Activated gamma-delta T cell (primary cell): ENCODE data around the gene FAR1.
"Not testable (repeated sequence)": the region's sequence is repeated elsewhere in the genome, so short reads cannot be mapped to it uniquely, and the experiment has no call there.

Experiments used
- DNase-seq: peaks from one replicate; lab custom pipeline; 2025; lab: John Stamatoyannopoulos, UW
- total RNA-seq, 2 donors: gene quantifications; one replicate each; lab custom pipeline; 2026; lab: John Stamatoyannopoulos, UW

Gene FAR1
- 76.9 to 86.4 reads per million in 2 donors for total RNA-seq

DNA sequence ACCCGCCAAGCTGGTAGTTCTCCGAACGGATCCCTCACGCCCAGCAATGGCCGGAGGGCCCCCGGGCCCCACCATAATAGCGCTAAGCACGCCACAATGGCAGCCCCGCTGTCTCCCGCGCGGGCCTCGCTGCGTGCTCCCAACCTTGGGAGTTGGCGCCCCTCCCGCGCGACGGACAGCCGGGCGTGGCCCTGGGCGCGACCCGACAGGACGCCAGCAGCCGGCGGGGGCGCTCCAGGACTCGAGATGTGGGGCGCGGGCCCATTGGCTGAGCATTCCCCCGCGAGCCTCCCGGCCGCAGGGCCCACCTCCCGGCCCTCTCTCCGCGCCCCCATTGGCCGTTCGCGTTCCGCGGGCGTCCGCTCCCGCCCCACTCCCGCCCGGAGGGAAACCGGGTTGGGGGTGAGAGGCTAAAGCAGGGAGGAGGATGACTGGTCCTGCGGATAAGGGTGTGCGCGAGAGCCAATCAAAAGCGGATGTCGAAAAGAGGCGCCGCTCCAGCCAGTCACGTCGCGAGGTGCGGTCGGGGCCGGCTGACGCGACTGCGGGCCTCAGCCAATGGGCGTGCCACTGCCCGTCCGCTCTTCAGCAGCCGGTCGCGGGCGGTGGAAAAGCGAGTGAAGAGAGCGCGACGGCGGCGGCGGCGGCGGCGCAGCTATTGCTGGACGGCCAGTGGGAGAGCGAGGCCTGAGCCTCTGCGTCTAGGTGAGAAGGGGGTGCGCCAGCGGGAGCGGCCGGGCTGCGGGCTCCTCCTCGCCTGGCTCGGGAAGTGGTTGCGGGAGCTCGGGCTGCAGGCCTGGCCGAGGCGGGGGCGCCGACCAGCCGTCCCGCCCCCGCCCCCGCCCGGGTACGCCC lies at the start of gene FAR1:
TSS of gene FAR1 (plus strand) at position 567 of the 855 bp plus-strand sequence. CDS start 26,098 bp downstream, outside the sequence.
- DNase-seq = peak; percentile 96

GRCh38 chr11:13620063-13620462 lies 48.4 kb upstream of the FAR1 start:
- DNase-seq = no peak

GRCh38 chr11:13626818-13627217 lies 41.6 kb upstream of the FAR1 start:
- not testable (repeated sequence) for DNase-seq

DNA sequence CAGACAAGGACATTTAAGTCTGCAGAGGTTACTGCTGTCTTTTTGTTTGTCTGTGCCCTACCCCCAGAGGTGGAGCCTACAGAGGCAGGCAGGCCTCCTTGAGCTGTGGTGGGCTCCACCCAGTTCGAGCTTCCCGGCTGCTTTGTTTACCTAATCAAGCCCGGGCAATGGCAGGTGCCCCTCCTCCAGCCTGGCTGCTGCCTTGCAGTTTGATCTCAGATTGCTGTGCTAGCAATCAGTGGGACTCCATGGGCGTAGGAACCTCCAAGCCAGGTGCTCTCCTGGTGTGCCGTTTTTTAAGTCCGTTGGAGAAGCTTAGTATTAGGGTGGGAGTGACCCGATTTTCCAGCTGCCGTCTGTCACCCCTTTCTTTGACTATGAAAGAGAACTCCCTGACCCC lies 39.8 kb upstream of the FAR1 start:
- DNase-seq = not testable (repeated sequence)

DNA sequence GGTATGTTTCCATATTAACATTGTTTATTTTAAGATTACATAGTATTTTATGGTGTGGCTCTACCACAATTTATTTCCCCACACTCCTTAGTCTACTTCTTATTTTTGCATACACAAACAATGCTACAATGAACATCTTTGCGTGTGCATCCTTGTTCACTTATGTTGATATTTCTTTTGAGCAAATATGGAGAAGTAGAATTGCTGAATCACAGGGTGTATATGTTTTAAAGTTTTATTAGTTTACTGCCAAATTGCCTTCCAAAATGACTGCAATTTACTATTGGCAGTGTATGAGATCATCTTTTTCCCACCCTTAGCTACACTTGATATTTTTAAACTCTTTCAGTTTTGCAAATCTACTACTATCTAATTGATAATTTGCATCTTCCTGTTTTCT lies 38.7 kb upstream of the FAR1 start:
- no peak for DNase-seq

- DNase-seq = no peak
Observed at GRCh38 chr11:13635290-13635689, 33.2 kb upstream of the FAR1 start.

- no peak for DNase-seq
Observed at GRCh38 chr11:13635804-13636203, 32.7 kb upstream of the FAR1 start.

GRCh38 chr11:13637125-13638069 lies 31.1 kb upstream of the FAR1 start:
- DNase-seq = no peak

DNA sequence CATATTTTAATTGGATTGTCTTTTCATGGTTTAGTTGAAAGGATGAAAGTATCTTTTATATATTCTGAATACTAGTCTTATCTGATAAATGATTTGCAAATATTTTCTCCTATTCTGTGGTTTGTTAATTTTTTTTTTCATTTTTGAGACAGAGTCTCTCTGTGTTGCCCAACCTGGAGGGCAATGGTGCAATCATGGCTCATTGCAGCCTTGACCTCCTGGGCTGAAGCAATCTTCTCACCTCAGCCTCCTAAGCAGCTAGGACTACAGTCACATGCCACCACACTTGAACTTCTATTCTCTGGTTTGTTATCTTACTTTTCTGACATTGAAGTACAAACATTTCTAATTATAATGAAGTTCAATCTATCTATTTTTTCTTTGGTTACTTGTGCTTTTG lies 30.0 kb upstream of the FAR1 start:
- DNase-seq = no peak

DNA sequence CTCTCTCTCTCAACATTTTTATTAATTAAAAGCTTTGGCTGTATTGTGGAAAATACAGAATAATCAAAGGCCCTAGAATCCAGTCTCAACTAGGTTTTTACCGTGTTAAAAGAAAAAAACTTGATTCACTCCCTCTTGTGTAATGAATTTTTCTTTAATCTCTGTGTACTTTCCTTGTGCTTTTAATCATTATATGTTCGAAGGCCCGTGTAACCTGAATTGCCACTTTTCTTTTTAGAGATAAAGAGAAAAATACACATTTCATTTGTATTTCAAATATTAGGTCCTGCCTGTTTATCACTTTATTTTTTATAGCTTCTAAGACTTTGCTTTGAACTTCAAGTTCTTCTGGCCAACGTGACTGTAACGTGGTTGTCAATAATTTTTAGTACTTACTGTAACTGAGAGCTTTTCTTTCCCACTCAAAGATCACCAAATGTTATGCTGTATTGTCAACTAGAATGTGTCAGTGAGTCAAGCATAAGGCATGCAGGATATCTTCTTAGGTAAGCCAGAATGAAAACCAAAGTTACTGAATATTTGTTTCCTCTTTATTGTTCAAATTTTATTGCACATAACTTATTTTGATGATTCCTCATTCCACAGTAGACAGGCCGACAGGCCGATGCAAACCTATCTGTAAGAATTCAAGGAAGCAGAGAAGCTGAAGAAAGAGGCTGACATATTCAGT lies 23.3 kb upstream of the FAR1 start:
- DNase-seq = no peak

DNA sequence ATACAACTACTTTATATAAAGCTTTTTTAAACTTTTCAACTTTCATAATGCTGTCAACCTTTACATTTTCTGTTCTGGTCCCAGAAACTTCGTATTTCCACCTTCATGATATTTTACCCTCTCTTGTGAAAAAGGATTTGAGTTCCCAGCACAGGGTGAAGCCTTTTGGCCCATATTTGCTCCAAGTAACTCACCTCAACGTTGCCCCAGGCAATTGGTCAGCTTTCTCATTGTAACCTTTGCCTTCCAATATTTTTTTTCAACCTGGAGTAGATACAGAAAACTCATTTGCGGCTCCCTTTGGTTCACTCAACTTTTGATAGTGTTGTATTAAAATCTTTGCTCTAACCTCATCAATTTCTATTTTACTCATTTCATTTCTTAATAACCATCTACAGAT lies 21.1 kb upstream of the FAR1 start:
- DNase-seq = no peak

DNA sequence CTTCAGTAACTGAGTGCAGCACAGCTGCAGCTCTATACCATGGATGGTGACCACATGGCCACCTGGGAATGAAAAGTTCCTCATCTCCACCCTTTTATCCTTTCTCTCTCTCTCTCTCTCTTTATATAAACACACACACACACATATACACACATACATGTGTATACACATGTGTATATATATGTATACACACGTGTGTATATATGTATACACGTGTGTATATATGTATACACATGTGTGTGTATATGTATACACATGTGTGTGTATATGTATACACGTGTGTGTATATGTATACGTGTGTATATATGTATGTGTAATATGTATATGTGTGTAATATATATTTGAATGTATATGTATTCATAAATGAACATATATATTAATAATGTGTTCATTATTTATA lies 18.8 kb upstream of the FAR1 start:
- DNase-seq = no peak

GRCh38 chr11:13651515-13651914 lies 17.0 kb upstream of the FAR1 start:
- DNase-seq = not testable (repeated sequence)

DNA sequence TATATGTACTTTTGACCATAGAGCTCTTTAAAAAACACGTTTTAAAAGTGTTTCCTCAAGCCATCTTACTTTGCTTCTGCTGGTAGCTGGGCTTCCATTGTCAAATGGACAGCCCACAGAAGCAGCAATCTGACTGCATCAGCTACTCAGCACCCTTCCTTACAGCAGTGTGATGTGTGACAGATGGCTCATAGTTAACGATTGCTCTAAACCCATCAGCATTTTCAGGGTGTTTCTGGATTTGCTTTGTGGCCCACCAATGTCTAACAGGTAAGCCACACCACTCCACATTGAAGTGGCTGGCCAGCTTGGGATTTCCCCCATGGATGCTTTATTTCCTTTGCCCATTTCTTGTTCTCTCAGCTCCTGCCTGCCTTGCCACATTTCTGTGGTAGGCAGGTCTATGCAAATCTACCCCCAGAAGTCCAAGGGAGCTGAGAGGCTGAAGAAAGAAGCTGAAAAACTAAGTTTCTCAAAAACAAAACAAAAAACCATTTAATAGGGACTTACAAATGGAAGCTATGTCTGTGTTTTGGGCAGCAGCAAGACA lies 7.3 kb upstream of the FAR1 start:
- no peak for DNase-seq

- no peak for DNase-seq
Observed at GRCh38 chr11:13663631-13664071, 4.8 kb upstream of the FAR1 start.

DNA sequence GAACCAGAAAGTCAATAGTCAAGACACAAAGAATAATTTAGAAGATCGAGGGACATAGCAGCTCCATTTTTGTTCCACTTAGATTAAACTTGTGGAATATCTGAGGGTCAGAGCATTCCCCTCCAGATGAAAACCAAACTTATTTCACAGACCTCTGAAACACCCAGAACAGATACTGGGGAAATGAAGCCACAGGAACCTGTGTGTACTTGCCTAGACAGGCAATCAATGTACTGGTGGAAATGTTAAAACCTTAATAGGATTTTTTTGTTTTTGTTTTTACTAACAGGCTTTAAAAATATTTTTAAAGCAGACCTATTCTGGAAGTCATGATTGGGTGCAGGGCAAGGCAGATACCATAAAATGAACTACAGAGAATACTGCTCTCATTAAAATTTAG lies 4.1 kb upstream of the FAR1 start:
- no peak for DNase-seq

- DNase-seq = no peak
Observed at GRCh38 chr11:13666708-13667107, 1.8 kb upstream of the FAR1 start.

- DNase-seq = no peak
Observed at GRCh38 chr11:13667245-13667644, 1.2 kb upstream of the FAR1 start.

GRCh38 chr11:13667795-13668101 lies 720 bp upstream of the FAR1 start:
- no peak for DNase-seq

DNA sequence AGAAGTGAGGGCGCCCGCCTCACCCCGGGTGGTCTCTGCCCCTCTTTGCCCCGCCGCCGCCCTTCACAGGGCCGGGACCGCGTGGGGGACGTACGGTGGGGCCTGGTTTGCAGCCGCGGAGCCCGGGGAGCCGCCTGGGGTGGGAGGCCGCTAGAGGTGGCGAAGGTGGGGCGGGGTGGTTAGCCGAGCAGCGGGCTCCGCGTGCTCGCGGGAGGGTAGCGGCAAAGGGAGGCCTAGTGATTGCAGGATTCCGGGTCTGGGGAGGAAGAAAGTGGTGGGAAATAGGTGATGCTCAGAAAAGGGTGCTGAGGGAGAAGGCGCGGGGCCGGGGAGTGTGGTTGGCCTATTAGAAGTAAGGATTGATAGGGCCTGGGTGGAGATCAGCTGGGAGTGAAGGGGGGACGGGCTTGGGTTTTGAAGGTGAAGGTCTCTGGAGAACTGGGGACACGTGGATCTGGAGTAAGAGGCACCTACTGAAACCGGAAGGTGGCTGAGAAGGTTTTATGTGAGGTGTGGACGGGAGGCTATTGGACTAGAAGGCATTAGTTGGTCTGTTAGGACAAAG lies 571 bp downstream of the FAR1 start:
- DNase-seq = no peak
